H9 (cell line): ENCODE results near the gene CPB2. TPM values are rescaled to one million over a fixed set of nuclear protein-coding genes. Genes with fewer than 3 reads are reported as not detected.

ENCODE experiments used
- DNase-seq: peaks from one replicate; pipeline ENCODE4 v3.0.0-alpha.2; 2017
- H2AFZ ChIP-seq: one replicate; pipeline ENCODE4 v1.6.1; 2013; ENCODE audit warnings: mild to moderate bottlenecking, low read length, control low read depth, moderate library complexity
- H2AK5ac ChIP-seq: 2 replicates; pipeline ENCODE4 v1.6.1; 2013; ENCODE audit warnings: low read length, control low read depth, mixed read lengths; ENCODE audit not compliant: insufficient read length
- H2BK120ac ChIP-seq: one replicate; pipeline ENCODE4 v1.6.1; 2013; ENCODE audit warnings: low read depth, mild to moderate bottlenecking, low read length, control low read depth, inconsistent platforms; ENCODE audit not compliant: poor library complexity, severe bottlenecking
- H2BK12ac ChIP-seq: 2 replicates; pipeline ENCODE4 v1.6.1; 2013; ENCODE audit warnings: low read length, control low read depth, mixed read lengths, low read depth; ENCODE audit not compliant: insufficient read length
- H2BK15ac ChIP-seq: 2 replicates; pipeline ENCODE4 v1.6.1; 2013; ENCODE audit warnings: low read depth, low read length, control low read depth
- H2BK20ac ChIP-seq: one replicate; pipeline ENCODE4 v1.6.1; 2013; ENCODE audit warnings: low read depth, mild to moderate bottlenecking, low read length, control low read depth, inconsistent platforms; ENCODE audit not compliant: poor library complexity, severe bottlenecking
- H2BK5ac ChIP-seq: 2 replicates; pipeline ENCODE4 v1.6.1; 2013; ENCODE audit warnings: low read length, control low read depth, mixed read lengths; ENCODE audit not compliant: insufficient read length
- H3K14ac ChIP-seq: 2 replicates; pipeline ENCODE4 v1.6.1; 2013; ENCODE audit warnings: low read length, control low read depth; ENCODE audit not compliant: insufficient read depth
- H3K18ac ChIP-seq: 2 replicates; pipeline ENCODE4 v1.6.1; 2013; ENCODE audit warnings: low read depth, mild to moderate bottlenecking, mixed read lengths, low read length, control low read depth; ENCODE audit not compliant: insufficient read length
- H3K23ac ChIP-seq: 2 replicates; pipeline ENCODE4 v1.6.1; 2013; ENCODE audit warnings: low read length, control low read depth, mixed read lengths, low read depth; ENCODE audit not compliant: insufficient read length
- H3K23me2 ChIP-seq: 2 replicates; pipeline ENCODE4 v1.6.1; 2013; ENCODE audit warnings: low read depth, mild to moderate bottlenecking, mixed read lengths, low read length, control low read depth; ENCODE audit not compliant: insufficient read length, poor library complexity, severe bottlenecking
- H3K27ac ChIP-seq: 2 replicates; pipeline ENCODE4 v1.5.1; 2013; ENCODE audit warnings: low read length, control low read depth, mixed read lengths, low read depth; ENCODE audit not compliant: insufficient read length
- H3K27me3 ChIP-seq: 2 replicates; pipeline ENCODE4 v1.6.1; 2013; ENCODE audit warnings: low read length, control low read depth, inconsistent platforms; ENCODE audit not compliant: insufficient read depth
- H3K4ac ChIP-seq: 2 replicates; pipeline ENCODE4 v1.6.1; 2013; ENCODE audit warnings: low read depth, mild to moderate bottlenecking, control low read depth, inconsistent platforms, low read length, moderate library complexity
- H3K4me1 ChIP-seq: 2 replicates; pipeline ENCODE4 v1.6.1; 2013; ENCODE audit warnings: low read length, control low read depth, inconsistent platforms; ENCODE audit not compliant: insufficient read depth
- H3K4me2 ChIP-seq: 2 replicates; pipeline ENCODE4 v1.6.1; 2013; ENCODE audit warnings: low read length, control low read depth, mixed read lengths; ENCODE audit not compliant: insufficient read length, insufficient read depth
- H3K56ac ChIP-seq: 2 replicates; pipeline ENCODE4 v1.6.1; 2013; ENCODE audit warnings: low read depth, mild to moderate bottlenecking, mixed read lengths, low read length, control low read depth; ENCODE audit not compliant: insufficient read length
- H3K79me1 ChIP-seq: 2 replicates; pipeline ENCODE4 v1.6.1; 2013; ENCODE audit warnings: low read depth, mild to moderate bottlenecking, moderate library complexity, low read length, control low read depth, inconsistent platforms; ENCODE audit not compliant: insufficient read depth, poor library complexity, severe bottlenecking
- H3K79me2 ChIP-seq: 2 replicates; pipeline ENCODE4 v1.6.1; 2013; ENCODE audit warnings: low read length, control low read depth, inconsistent platforms; ENCODE audit not compliant: insufficient read depth
- H3K9ac ChIP-seq: 2 replicates; pipeline ENCODE4 v1.6.1; 2013; ENCODE audit warnings: low read length, control low read depth, mixed read lengths; ENCODE audit not compliant: insufficient read length; ENCODE audit errors: extremely low read depth
- H3K9me3 ChIP-seq: one replicate; pipeline ENCODE4 v1.6.1; 2013; ENCODE audit warnings: low read depth, low read length, inconsistent platforms; ENCODE audit not compliant: control insufficient read depth
- H3T11ph ChIP-seq: one replicate; pipeline ENCODE4 v1.6.1; 2013; ENCODE audit warnings: mild to moderate bottlenecking, low read length, control low read depth, inconsistent platforms
- H4K20me1 ChIP-seq: one replicate; pipeline ENCODE4 v1.6.1; 2013; ENCODE audit not compliant: control insufficient read depth, insufficient read length, insufficient read depth
- H4K5ac ChIP-seq: 2 replicates; pipeline ENCODE4 v1.6.1; 2013; ENCODE audit warnings: low read depth, mild to moderate bottlenecking, mixed read lengths, low read length, control low read depth; ENCODE audit not compliant: insufficient read length
- H4K8ac ChIP-seq: replicated peaks from 2 replicates; pipeline ENCODE4 v1.6.1; 2013; ENCODE audit warnings: low read length, control low read depth, mixed read lengths, low read depth; ENCODE audit not compliant: insufficient read length
- H4K91ac ChIP-seq: 2 replicates; pipeline ENCODE4 v1.6.1; 2013; ENCODE audit warnings: low read depth, mild to moderate bottlenecking, moderate library complexity, mixed read lengths, low read length, control low read depth; ENCODE audit not compliant: insufficient read length
- H3K27ac Mint-ChIP-seq, 3 experiments: 2 replicates in 2 of 3; 3 replicates in 1 of 3; pipeline ENCODE4 v1.8.0; 2020 to 2021; ENCODE audit warnings: mixed read lengths in 3 of 3, mild to moderate bottlenecking in 1 of 3, moderate library complexity in 1 of 3
- H3K27me3 Mint-ChIP-seq: 2 replicates; pipeline ENCODE4 v1.8.0; 2021; ENCODE audit warnings: low read depth, mild to moderate bottlenecking, moderate library complexity, mixed read lengths
- H3K36me3 Mint-ChIP-seq, 3 experiments: 2 replicates in 2 of 3; 3 replicates in 1 of 3; pipeline ENCODE4 v1.8.0; 2020 to 2021; ENCODE audit warnings: low read depth in 3 of 3, mixed read lengths in 3 of 3; ENCODE audit not compliant: insufficient read depth in 1 of 3
- H3K4me1 Mint-ChIP-seq, 2 experiments: 2 replicates each; pipeline ENCODE4 v1.8.0; 2020; ENCODE audit warnings: mixed read lengths in 2 of 2
- H3K4me3 Mint-ChIP-seq, 2 experiments: 2 replicates in 1 of 2; 3 replicates in 1 of 2; pipeline ENCODE4 v1.8.0; 2020 to 2021; ENCODE audit warnings: mild to moderate bottlenecking in 2 of 2, mixed read lengths in 2 of 2, moderate library complexity in 1 of 2
- H3K9me3 Mint-ChIP-seq, 2 experiments: 2 replicates in 1 of 2; 3 replicates in 1 of 2; pipeline ENCODE4 v1.8.0; 2020; ENCODE audit warnings: mild to moderate bottlenecking in 2 of 2, mixed read lengths in 2 of 2, moderate library complexity in 1 of 2
- CTCF ChIP-seq: fragments of 200-600 bp; sonication (generic); conservative IDR thresholded peaks from 3 replicates; pipeline ENCODE4 v1.8.0; 2021; ENCODE audit warnings: antibody characterized with exemption, mild to moderate bottlenecking
- total RNA-seq: library from RNA; stranded (reverse); gene quantifications from 2 replicates; pipeline ENCODE4 v1.2.1, GENCODE V29; 2021

CPB2 gene
- total RNA-seq, 1 experiment from 2014 or later: not detected

- Histone ChIP-seq H3K9me3 (no peaks in the 10 kb centered on the region), H2BK20ac (no peak overlapping the region), H3K79me2 (no peaks in the 10 kb centered on the region), H3K4ac (no peak overlapping the region), H3K56ac (no peak overlapping the region), H4K91ac (no peak overlapping the region), H3K9ac (no peak overlapping the region), H3K14ac (no peak overlapping the region), H2BK5ac (no peak overlapping the region), H4K8ac (no peak overlapping the region), H3T11ph (no peak overlapping the region), H3K18ac (no peak overlapping the region), H2BK120ac (no peak overlapping the region), H4K5ac (no peak overlapping the region), H3K4me1 (no peaks in the 10 kb centered on the region), H2AK5ac (no peak overlapping the region), H2BK12ac (no peak overlapping the region), H3K23ac (no peak overlapping the region), H4K20me1 (no peaks in the 10 kb centered on the region), H3K4me2 (no peak overlapping the region), H3K79me1 (no peaks in the 10 kb centered on the region), H3K23me2 (no peaks in the 10 kb centered on the region), H3K27me3 (no peaks in the 10 kb centered on the region), H3K27ac (no peak overlapping the region), H2BK15ac (no peak overlapping the region), H2AFZ (no peak overlapping the region)
- H3K27me3 Mint-ChIP-seq: no peaks in the 10 kb centered on the region
- no peak overlapping the region for H3K4me3 Mint-ChIP-seq
- TF ChIP-seq CTCF: no peak
- no peak for DNase-seq
- H3K36me3 Mint-ChIP-seq: no peaks in the 10 kb centered on the region
- no peak overlapping the region for H3K27ac Mint-ChIP-seq
- H3K4me1 Mint-ChIP-seq: no peaks in the 10 kb centered on the region
- no peaks in the 10 kb centered on the region; a peak in 1 of 5 replicates for H3K9me3 Mint-ChIP-seq
These were observed 17.4 kb downstream of the CPB2 start for GRCh38 chr13:46087481-46087880.
